ENCODE data around the gene TNFSF13. TPM values are rescaled to one million over a fixed set of nuclear protein-coding genes. Genes with fewer than 3 reads are reported as not detected.

Gene TNFSF13
- total and polyA plus RNA-seq, 2 of the 8 experiments (the other 6 are each of a cell fraction or from before 2014, with no cell fraction given) = 2.1 to 2.6 TPM

DNA sequence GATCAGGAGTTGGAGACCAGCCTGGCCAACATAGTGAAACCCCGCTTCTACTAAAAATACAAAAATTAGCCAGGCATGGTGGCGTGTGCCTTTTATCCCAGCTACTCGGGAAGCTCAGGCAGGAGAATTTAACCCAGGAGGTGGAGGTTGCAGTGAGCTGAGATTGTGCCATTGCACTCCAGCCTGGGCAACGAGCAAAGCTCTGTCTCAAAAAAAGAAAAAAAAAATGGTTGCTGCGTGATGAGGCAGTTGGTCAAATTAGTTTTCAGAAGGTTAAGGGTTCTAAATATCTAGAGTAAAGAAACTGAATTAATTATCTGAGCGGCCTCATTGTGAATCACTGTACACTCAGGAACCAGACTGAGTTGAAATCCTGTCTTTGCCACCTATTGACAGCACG is 17.4 kb downstream of the TNFSF13 start:
- no peak overlapping the region for H2BK15ac ChIP-seq (ENCODE audit: low read length)
- no peak overlapping the region for H3K23ac ChIP-seq (ENCODE audit: insufficient read length)
- H3K4ac ChIP-seq (replicated peaks; ENCODE audit: insufficient read length, low read depth, low read length) = no peak overlapping the region
- peaks cover 23 to 39% of the 10 kb centered on the region in 2 experiments for H3K79me2 ChIP-seq (ENCODE audit: control insufficient read depth in 1 of 2, insufficient read depth in 2 of 2, low read length in 2 of 2)
- H3K27ac ChIP-seq (ENCODE audit: low read depth, low read length) = no peak overlapping the region
- H2BK120ac ChIP-seq (replicated peaks; ENCODE audit: low read depth, low read length) = no peak overlapping the region
- DNase-seq (ENCODE audit: low read depth in 1 of 2, low spot score in 2 of 2) (no peak), FAIRE-seq (no peak)
- peaks cover 10% of the 10 kb centered on the region for H3K79me1 ChIP-seq (ENCODE audit: low read depth, low read length)
- H3K4me1 ChIP-seq (replicated peaks in 1 of 4; ENCODE audit: control insufficient read depth in 3 of 4, insufficient read depth in 4 of 4, low read length in 3 of 4) = peaks cover 4 to 10% (median 7%) of the 10 kb centered on the region in 4 experiments
- ChIA-PET CTCF (ENCODE audit: partially characterized antibody) (interaction anchor here (0.6 to 3.6 kb wide), 4 partner anchors 13 to 61 kb away, joined by 3 to 24 read pairs (median 4); partner anchors contain the start of genes SENP3 and SOX15), POLR2A (ENCODE audit: partially characterized antibody) (interaction anchor here (0.6 to 37.5 kb wide), 27 partner anchors 6 to 351 kb away, joined by 3 to 1144 read pairs (median 4); partner anchors contain the start of genes CD68, CHRNB1, MPDU1 and NEURL4)
- H4K8ac ChIP-seq (ENCODE audit: extremely low read depth, insufficient read depth, low read length) = no peak overlapping the region
- no peak overlapping the region for H2BK5ac ChIP-seq (ENCODE audit: low read depth, low read length)
- no peak overlapping the region for H2AK5ac ChIP-seq (ENCODE audit: low read depth, low read length)
- no peak overlapping the region for H2BK20ac ChIP-seq (ENCODE audit: low read length)
- H3K4me2 ChIP-seq (ENCODE audit: insufficient read depth in 1 of 2, low read depth in 2 of 2, low read length in 2 of 2) = no peak overlapping the region; a peak in 1 of 4 replicates
- H3K18ac ChIP-seq (ENCODE audit: extremely low read depth, low read length) = no peak overlapping the region
- H3K14ac ChIP-seq (ENCODE audit: insufficient read length) = no peak overlapping the region
- H4K5ac ChIP-seq (ENCODE audit: insufficient read length, low read depth, low read length) = no peak overlapping the region
- WGBS, 2 experiments (ENCODE audit: extremely low coverage in 1 of 2, insufficient coverage in 1 of 2, insufficient read length in 1 of 2, insufficient replicate concordance in 2 of 2, low coverage in 1 of 2, low lambda C conversion rate in 2 of 2, missing lambda C conversion rate in 1 of 2) = 95% methylated on average over 7 of the region's 7 CpGs; no CpG with 5 or more reads in 1 of the 2 experiments
- peaks cover 45 to 63% (median 51%) of the 10 kb centered on the region in 4 experiments for H3K36me3 ChIP-seq (ENCODE audit: control insufficient read depth in 2 of 4, insufficient read depth in 4 of 4, low read length in 3 of 4)
- no peak overlapping the region for H4K91ac ChIP-seq (replicated peaks; ENCODE audit: insufficient read length, low read length)
- no peak overlapping the region for H3K56ac ChIP-seq (replicated peaks; ENCODE audit: insufficient read length, low read depth, low read length)
- H2AFZ ChIP-seq (ENCODE audit: low read length) = no peak overlapping the region
- H3K4me3 ChIP-seq (ENCODE audit: extremely low read depth in 1 of 4, insufficient read depth in 2 of 4, low read depth in 3 of 4, low read length in 4 of 4) = no peak overlapping the region; a peak in 1 of 8 replicates
- H3K9me3 ChIP-seq (ENCODE audit: insufficient read depth in 2 of 2, low read depth in 1 of 2, low read length in 1 of 2) = no peaks in the 10 kb centered on the region
- peaks cover 6% of the 10 kb centered on the region for H3K23me2 ChIP-seq (ENCODE audit: low read depth, low read length)
- H2BK12ac ChIP-seq (ENCODE audit: low read depth, low read length) = no peak overlapping the region
- no peak overlapping the region for H3K9ac ChIP-seq (replicated peaks in 1 of 4; ENCODE audit: extremely low read depth in 1 of 4, low read depth in 3 of 4, low read length in 3 of 4)
- no peaks in the 10 kb centered on the region for H3K27me3 ChIP-seq (replicated peaks in 1 of 4; ENCODE audit: control insufficient read depth in 3 of 4, extremely low read depth in 1 of 4, insufficient read depth in 3 of 4, low read length in 3 of 4)
- H4K20me1 ChIP-seq (replicated peaks in 1 of 2; ENCODE audit: control insufficient read depth in 1 of 2, insufficient read depth in 2 of 2, low read length in 2 of 2) = peaks cover 27 to 34% of the 10 kb centered on the region in 2 experiments
- TF ChIP-seq BACH1 (IDR thresholded peaks at IDR 0.05; ENCODE audit: low read length) = no peak
- no peak for TF ChIP-seq KDM1A (IDR thresholded peaks at IDR 0.05; ENCODE audit: borderline replicate concordance, low read length)
- TF ChIP-seq KDM5A (IDR thresholded peaks at IDR 0.05; ENCODE audit: low read length) = no peak
- TF ChIP-seq JUND (IDR thresholded peaks at IDR 0.05; ENCODE audit: low read length) = no peak
- TF ChIP-seq CTBP2 (IDR thresholded peaks at IDR 0.05; ENCODE audit: borderline replicate concordance, insufficient read depth, insufficient read length, low read length) = no peak
- TF ChIP-seq SP1 (IDR thresholded peaks at IDR 0.05; ENCODE audit: low read depth, low read length) = no peak
- TF ChIP-seq SUZ12 (IDR thresholded peaks at IDR 0.05; ENCODE audit: low read length) = no peak
- TF ChIP-seq TAF7 (optimal IDR thresholded peaks at IDR 0.05; ENCODE audit: borderline replicate concordance, low read depth, low read length) = no peak
- TF ChIP-seq NANOG (IDR thresholded peaks at IDR 0.05; ENCODE audit: insufficient read depth, low read depth, low read length, poor library complexity, severe bottlenecking) = no peak
- TF ChIP-seq ASH2L (IDR thresholded peaks at IDR 0.05; ENCODE audit: low read length) = no peak
- TF ChIP-seq HDAC6 (IDR thresholded peaks at IDR 0.05; ENCODE audit: low read depth, low read length) = no peak
- TF ChIP-seq CHD2 (IDR thresholded peaks at IDR 0.05; ENCODE audit: low read length) = no peak
- no peak for TF ChIP-seq SAP30 (IDR thresholded peaks at IDR 0.05; ENCODE audit: insufficient read depth, insufficient replicate concordance, low read length)
- TF ChIP-seq RBBP5 (IDR thresholded peaks at IDR 0.05; ENCODE audit: borderline replicate concordance, low read depth, low read length) = no peak

All from H1 (cell line).